Activated T-helper 1 cell treated with Interleukin-2 at 50 U/mL for 16 hours (primary cell): Measurements from ENCODE around the gene CAVIN3.

Experiments
- DNase-seq: peaks from one replicate; pipeline ENCODE4 v3.0.0-alpha.2; 2020; ENCODE audit warnings: low read depth

Gene CAVIN3

DNA sequence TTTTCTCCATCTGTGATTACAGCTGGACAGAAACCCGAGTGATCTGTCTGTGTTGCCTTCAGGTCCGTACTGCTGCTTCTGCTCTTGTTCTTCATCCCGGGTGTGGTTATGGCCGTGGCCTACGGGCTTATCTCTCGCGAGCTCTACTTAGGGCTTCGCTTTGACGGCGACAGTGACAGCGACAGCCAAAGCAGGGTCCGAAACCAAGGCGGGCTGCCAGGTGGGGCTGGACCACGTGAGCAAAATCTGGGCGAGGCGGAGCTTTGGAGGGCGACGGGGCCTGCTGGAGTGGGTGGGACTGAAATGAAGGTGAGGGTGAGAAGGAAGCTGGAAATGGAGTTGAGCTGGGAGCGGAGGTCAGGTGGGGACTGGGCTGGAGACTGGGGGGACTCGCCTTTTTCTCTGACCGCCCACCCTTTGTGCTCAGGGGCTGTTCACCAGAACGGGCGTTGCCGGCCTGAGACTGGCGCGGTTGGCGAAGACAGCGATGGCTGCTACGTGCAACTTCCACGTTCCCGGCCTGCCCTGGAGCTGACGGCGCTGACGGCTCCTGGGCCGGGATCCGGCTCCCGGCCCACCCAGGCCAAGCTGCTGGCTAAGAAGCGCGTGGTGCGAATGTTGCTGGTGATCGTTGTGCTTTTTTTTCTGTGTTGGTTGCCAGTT is 49.6 kb downstream of the CAVIN3 start:
- no peak for DNase-seq

GRCh38 chr11:6269994-6270393 is 50.3 kb downstream of the CAVIN3 start:
- no peak for DNase-seq
